Measurements from ENCODE around the gene PLCG2.
A peak's percentile ranks its signal among the peaks of the same experiment; 100 is the strongest.

Gene PLCG2

GRCh38 chr16:81778861-81779535, at the start of gene PLCG2:
TSS of gene PLCG2 (plus strand) at chr16:81779291. CDS start at chr16:81785990, 6,699 bp downstream.
- Histone ChIP-seq H3K27me3 (peaks cover 0 to 8% (median 0%) of the 10 kb centered on the region in 11 experiments; a peak in 2 of 22 replicates), H3K9ac (peak within 1 kb of the TSS; percentile 85 to 99 (median 95)), H3K9me3 (replicated peaks in 1 of 11) (no peaks in the 10 kb centered on the region)

GRCh38 chr16:81729451-81729850, 49.6 kb upstream of the PLCG2 start:
- H3K36me3 ChIP-seq: no peaks in the 10 kb centered on the region
- peaks cover 21 to 67% (median 39%) of the 10 kb centered on the region in 10 experiments for H3K4me1 ChIP-seq
- H3K27ac ChIP-seq: peak overlapping the region in 8 of 11 experiments; percentile 58 to 83 (median 68); a peak in 13 of 22 replicates
- no peaks in the 10 kb centered on the region for H4K20me1 ChIP-seq
- H3K9me3 ChIP-seq (replicated peaks in 1 of 11): no peaks in the 10 kb centered on the region
- TF ChIP-seq Cebpa-rat (IDR thresholded peaks at IDR 0.05): no peak
- H3K27me3 ChIP-seq: no peaks in the 10 kb centered on the region
- H3K4me3 ChIP-seq: no peak overlapping the region
- H3K9ac ChIP-seq: peak overlapping the region in 3 of 11 experiments; percentile 63 to 76 (median 76); a peak in 4 of 22 replicates
- peak overlapping the region; percentile 48 to 98 (median 94); a peak in 21 of 22 replicates for H3K4me2 ChIP-seq

More at GRCh38 chr16:81778861-81779535, at the start of gene PLCG2:
- Histone ChIP-seq H3K4me3 (peak within 1 kb of the TSS; percentile 88 to 100 (median 98)), H4K20me1 (peaks cover 14 to 42% (median 34%) of the 10 kb centered on the region in 11 experiments; a peak in 20 of 22 replicates), H3K4me1 (peaks cover 52 to 72% (median 60%) of the 10 kb centered on the region in 10 experiments), H3K4me2 (peak within 1 kb of the TSS; percentile 87 to 100 (median 98)), H3K27ac (peak within 1 kb of the TSS; percentile 73 to 98 (median 93)), H3K36me3 (peaks cover 0 to 7% (median 0%) of the 10 kb centered on the region in 11 experiments; a peak in 1 of 22 replicates)
- no peak for TF ChIP-seq Cebpa-rat (IDR thresholded peaks at IDR 0.05)

- Histone ChIP-seq H3K27ac (peak overlapping the region in 10 of 11 experiments; percentile 58 to 83 (median 66); a peak in 20 of 22 replicates), H4K20me1 (no peaks in the 10 kb centered on the region), H3K36me3 (no peaks in the 10 kb centered on the region), H3K9ac (peak overlapping the region; percentile 55 to 76 (median 65)), H3K27me3 (no peaks in the 10 kb centered on the region), H3K4me1 (peaks cover 21 to 60% (median 37%) of the 10 kb centered on the region in 10 experiments), H3K4me3 (peak overlapping the region; percentile 39 to 68 (median 54)), H3K9me3 (replicated peaks in 1 of 11) (no peaks in the 10 kb centered on the region), H3K4me2 (peak overlapping the region; percentile 86 to 98 (median 95))
- no peak for TF ChIP-seq Cebpa-rat (IDR thresholded peaks at IDR 0.05)
Observed at GRCh38 chr16:81730090-81731051, 48.7 kb upstream of the PLCG2 start.

GRCh38 chr16:81731649-81732048, 47.4 kb upstream of the PLCG2 start:
- no peaks in the 10 kb centered on the region for H3K27me3 ChIP-seq
- H3K27ac ChIP-seq: peak overlapping the region in 3 of 11 experiments; percentile 64 to 83 (median 79); a peak in 3 of 22 replicates
- H3K9ac ChIP-seq: 0 out of 22 replicates have a peak overlapping the region, but pooled peaks of 1 of the 11 experiments have one; percentile 28
- no peaks in the 10 kb centered on the region for H3K9me3 ChIP-seq (replicated peaks in 1 of 11)
- no peaks in the 10 kb centered on the region for H4K20me1 ChIP-seq
- H3K4me3 ChIP-seq: no peak overlapping the region
- peak overlapping the region in 10 of 11 experiments; percentile 86 to 98 (median 94); a peak in 18 of 22 replicates for H3K4me2 ChIP-seq
- no peaks in the 10 kb centered on the region for H3K36me3 ChIP-seq
- peaks cover 21 to 48% (median 34%) of the 10 kb centered on the region in 10 experiments for H3K4me1 ChIP-seq
- no peak for TF ChIP-seq Cebpa-rat (IDR thresholded peaks at IDR 0.05)

GRCh38 chr16:81732699-81733098, 46.4 kb upstream of the PLCG2 start:
- H3K4me2 ChIP-seq: no peak overlapping the region
- H3K4me3 ChIP-seq: no peak overlapping the region
- H3K4me1 ChIP-seq: peaks cover 23 to 45% (median 36%) of the 10 kb centered on the region in 10 experiments
- H3K9me3 ChIP-seq (replicated peaks in 1 of 11): no peaks in the 10 kb centered on the region
- no peak overlapping the region for H3K9ac ChIP-seq
- no peaks in the 10 kb centered on the region for H4K20me1 ChIP-seq
- no peak for TF ChIP-seq Cebpa-rat (IDR thresholded peaks at IDR 0.05)
- H3K36me3 ChIP-seq: no peaks in the 10 kb centered on the region
- no peaks in the 10 kb centered on the region for H3K27me3 ChIP-seq
- H3K27ac ChIP-seq: no peak overlapping the region

GRCh38 chr16:81733295-81733694, 45.8 kb upstream of the PLCG2 start:
- H3K4me2 ChIP-seq: no peak overlapping the region
- no peaks in the 10 kb centered on the region for H3K9me3 ChIP-seq (replicated peaks in 1 of 11)
- H3K27ac ChIP-seq: no peak overlapping the region
- no peaks in the 10 kb centered on the region for H3K27me3 ChIP-seq
- H4K20me1 ChIP-seq: no peaks in the 10 kb centered on the region
- H3K4me3 ChIP-seq: no peak overlapping the region
- TF ChIP-seq Cebpa-rat (IDR thresholded peaks at IDR 0.05): no peak
- H3K4me1 ChIP-seq: peaks cover 29 to 48% (median 41%) of the 10 kb centered on the region in 10 experiments
- H3K9ac ChIP-seq: no peak overlapping the region
- no peaks in the 10 kb centered on the region for H3K36me3 ChIP-seq

- no peak for TF ChIP-seq Cebpa-rat (IDR thresholded peaks at IDR 0.05)
- no peaks in the 10 kb centered on the region for H4K20me1 ChIP-seq
Observed at GRCh38 chr16:81734632-81735434, 44.3 kb upstream of the PLCG2 start.

GRCh38 chr16:81737885-81738536, 41.1 kb upstream of the PLCG2 start:
- Histone ChIP-seq H3K27ac (peak overlapping the region; percentile 18 to 83 (median 67); a peak in 20 of 22 replicates), H3K27me3 (no peaks in the 10 kb centered on the region), H3K36me3 (no peaks in the 10 kb centered on the region), H3K4me2 (peak overlapping the region; percentile 63 to 99 (median 92)), H3K4me3 (peak overlapping the region; percentile 13 to 60 (median 46); a peak in 16 of 20 replicates), H3K4me1 (peaks cover 38 to 48% (median 41%) of the 10 kb centered on the region in 10 experiments), H3K9ac (peak overlapping the region; percentile 16 to 72 (median 61); a peak in 21 of 22 replicates), H4K20me1 (no peaks in the 10 kb centered on the region), H3K9me3 (replicated peaks in 1 of 11) (no peaks in the 10 kb centered on the region)
- TF ChIP-seq Cebpa-rat (IDR thresholded peaks at IDR 0.05): no peak

More at GRCh38 chr16:81734632-81735434, 44.3 kb upstream of the PLCG2 start:
- Histone ChIP-seq H3K36me3 (no peaks in the 10 kb centered on the region), H3K4me3 (no peak overlapping the region), H3K27ac (no peak overlapping the region), H3K27me3 (no peaks in the 10 kb centered on the region), H3K4me2 (no peak overlapping the region), H3K4me1 (peaks cover 38 to 50% (median 46%) of the 10 kb centered on the region in 10 experiments), H3K9me3 (replicated peaks in 1 of 11) (no peaks in the 10 kb centered on the region), H3K9ac (no peak overlapping the region)

Data from BLaER1 treated with 17β-estradiol and CSF1 and Interleukin-3, amounts not matched to agents 10 nM and 100 nM (cell line).